NCI-H2081 treated with DMSO at 0.1 percent for 48 hours (cell line): ENCODE measurements around the gene MSANTD3.
A peak's percentile ranks its signal among the peaks of the same experiment; 100 is the strongest.
"Not testable (repeated sequence)": the region's sequence is repeated elsewhere in the genome, so short reads cannot be mapped to it uniquely, and the experiment has no call there.

ENCODE experiments used
- DNase-seq: peaks from one replicate; lab custom pipeline; 2025; lab: John Stamatoyannopoulos, UW

Gene MSANTD3, protein sequence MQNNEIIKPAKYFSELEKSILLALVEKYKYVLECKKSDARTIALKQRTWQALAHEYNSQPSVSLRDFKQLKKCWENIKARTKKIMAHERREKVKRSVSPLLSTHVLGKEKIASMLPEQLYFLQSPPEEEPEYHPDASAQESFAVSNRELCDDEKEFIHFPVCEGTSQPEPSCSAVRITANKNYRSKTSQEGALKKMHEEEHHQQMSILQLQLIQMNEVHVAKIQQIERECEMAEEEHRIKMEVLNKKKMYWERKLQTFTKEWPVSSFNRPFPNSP

DNA sequence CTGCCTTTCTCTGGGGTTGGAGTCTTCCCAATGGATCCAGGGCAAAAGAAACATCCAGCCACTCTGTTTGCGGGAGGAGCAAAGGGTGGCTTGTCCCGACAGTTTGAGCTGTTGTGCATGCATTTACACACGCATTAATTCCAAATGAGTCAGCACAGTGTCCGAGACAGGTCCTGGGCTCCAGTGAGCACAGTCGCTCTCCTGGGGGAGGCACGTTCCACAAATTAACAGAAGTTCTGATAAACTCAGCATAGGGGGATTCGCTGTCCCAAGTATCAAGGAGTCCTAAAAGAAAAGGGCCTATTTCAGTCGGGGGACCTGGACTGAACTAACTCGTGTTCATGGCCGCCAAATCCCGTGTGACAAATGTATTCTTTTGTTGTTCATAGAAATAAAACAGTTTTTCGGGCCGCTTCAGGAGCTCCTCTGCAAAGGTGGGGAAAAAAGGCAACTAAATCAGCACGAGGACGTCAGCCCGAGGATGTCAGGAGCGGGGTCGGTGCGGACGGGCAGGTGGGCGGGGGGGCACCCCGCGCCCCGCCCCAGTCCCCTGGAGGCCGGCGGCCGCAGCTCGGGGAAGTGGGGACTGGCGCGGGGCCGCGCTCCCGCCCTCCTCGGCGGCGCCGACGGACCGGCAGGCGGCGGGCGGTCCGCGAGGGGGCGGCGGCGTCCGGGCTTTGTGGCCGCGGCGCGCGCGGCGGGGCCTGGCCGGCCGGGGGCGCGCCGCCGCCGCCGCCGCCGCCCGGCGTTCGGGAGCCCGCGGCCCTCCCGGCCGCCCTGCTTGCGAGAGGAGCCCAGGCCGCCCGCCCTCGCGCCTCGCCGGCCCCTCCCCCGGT lies at the start of gene MSANTD3:
MSANTD3 (plus strand) TSS at position 614 of the 836 bp plus-strand sequence. CDS start 14,796 bp downstream, outside the sequence.
- no peak for DNase-seq

DNA sequence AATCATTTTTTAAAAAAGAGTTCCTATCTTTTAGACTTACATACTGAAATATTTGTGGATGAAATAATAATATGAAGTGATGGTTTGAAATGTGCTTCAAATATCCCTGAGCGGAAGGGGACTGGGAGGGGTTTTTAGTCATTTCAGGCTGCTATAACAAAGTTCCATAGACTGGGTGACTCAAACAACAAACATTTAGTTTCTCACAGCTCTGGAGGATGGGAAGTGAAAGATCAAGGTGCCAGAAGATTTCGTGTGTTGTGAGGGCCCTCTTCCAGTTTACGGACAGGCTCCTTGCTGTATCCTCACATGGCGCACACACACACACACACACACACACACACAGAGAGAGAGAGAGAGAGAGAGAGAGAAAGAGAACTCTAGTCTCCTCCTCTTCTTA lies 47.1 kb upstream of the MSANTD3 start:
- no peak for DNase-seq

DNA sequence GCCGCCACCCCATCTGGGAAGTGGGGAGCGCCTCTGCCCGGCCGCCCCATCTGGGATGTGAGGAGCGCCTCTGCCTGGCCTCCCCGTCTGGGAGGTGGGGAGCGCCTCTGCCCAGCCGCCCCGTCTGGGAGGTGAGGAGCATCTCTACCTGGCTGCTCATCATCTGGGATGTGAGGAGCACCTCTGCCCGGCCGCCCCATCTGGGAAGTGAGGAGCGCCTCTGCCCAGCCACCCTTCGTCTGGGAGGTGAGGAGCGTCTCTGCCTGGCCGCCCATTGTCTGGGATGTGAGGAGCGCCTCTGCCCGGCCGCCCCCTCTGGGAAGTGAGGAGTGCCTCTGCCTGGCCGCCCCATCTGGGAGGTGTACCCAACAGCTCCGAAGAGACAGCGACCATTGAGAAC lies 34.0 kb upstream of the MSANTD3 start:
- not testable (repeated sequence) for DNase-seq

DNA sequence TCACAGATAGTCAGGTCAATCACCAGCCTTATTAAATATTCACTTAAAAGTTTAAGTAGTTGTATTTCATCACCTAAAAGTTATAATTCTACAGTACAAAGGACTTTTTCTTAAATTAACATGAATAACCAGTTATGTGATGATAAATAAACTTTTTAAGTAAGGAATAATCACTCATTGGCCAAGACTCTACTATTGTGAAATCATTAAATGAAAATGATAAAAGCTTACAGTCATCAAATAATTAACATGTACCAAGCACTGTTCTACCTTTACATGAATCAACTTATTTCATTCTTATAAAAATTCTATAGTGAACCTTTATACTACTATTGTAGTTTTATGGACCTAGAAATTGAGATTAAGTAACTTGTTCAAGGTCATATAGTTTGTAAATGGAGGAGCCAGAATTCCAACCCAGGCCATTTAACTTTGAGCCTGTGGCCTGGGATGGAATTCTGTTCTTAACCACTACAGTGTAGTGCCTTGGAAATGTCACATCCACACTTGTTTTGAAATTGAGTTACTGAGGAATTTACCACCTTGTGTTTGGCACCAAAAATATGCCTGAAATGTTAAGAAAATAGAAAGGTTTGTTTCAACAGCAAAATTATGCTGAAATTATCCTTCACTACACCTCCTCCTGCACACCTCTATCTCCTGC lies 32.8 kb upstream of the MSANTD3 start:
- DNase-seq = no peak

DNA sequence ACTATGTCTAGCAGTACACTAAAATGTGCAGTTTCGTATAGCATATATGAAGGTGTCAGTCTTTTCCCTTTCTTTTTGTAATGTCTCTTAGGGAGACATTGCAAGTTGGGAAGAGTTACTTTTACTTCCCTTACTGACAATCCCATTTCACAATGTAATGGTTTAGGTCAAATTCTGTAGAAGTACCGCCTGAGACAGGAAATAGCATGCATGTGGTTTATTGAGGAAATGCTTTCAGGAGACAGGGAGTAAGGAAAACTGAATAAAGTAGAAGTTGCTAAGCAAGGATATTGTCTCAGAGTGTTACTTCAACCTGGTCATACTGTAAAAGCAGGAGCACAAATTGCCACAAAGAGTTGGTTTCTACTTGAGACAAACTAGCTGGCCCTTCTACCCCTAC lies 32.1 kb upstream of the MSANTD3 start:
- DNase-seq = no peak

DNA sequence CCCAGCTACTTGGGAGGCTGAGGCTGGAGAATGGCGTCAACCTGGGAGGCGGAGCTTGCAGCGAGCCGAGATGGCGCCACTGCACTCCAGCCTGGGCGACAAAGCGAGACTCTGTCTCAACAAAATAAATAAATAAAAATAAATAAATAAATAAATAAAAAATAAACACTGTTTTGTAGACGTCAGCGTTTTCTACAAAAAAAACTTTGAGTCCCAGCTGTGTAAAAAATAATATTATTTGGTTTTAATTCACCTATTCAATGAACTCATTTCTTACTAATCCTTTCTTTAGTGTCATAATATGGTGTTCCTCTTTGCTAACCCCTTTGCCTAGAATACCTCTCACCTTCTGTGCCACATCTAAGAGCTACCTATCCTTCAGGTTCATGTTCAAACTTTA lies 30.2 kb upstream of the MSANTD3 start:
- no peak for DNase-seq

DNA sequence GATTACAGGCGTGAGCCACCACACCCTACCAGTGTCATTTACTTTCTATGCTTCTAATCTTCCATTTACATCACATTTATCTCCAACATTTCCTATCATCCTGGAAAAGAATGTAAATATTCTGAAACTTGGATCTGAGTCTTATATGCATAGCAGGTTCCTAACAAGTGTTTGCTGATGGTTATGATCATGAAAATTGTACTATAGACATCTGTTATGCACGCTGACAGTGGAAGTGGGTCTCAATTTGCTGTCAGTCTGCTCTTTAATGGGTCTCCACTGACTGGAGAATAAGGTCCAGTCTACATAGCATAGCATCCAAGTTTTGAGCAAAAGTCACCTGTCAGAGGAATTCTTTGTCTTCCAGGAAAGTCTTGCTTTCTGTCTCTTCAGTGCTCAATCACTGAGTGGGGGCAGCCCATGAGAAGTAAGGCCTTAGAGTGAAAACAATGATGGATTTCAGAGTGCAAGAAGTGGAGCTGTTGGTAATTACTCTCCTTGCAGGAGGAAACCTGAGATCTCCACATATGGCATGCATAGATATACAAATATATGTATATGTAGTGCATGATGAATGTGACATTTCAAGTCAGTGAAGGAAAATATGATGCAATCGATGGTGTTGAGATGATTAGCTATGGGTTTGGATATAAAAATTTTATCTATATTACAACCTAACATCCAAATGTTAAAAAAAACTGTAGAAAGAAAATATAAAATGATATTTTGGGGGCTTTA lies 29.2 kb upstream of the MSANTD3 start:
- no peak for DNase-seq

DNA sequence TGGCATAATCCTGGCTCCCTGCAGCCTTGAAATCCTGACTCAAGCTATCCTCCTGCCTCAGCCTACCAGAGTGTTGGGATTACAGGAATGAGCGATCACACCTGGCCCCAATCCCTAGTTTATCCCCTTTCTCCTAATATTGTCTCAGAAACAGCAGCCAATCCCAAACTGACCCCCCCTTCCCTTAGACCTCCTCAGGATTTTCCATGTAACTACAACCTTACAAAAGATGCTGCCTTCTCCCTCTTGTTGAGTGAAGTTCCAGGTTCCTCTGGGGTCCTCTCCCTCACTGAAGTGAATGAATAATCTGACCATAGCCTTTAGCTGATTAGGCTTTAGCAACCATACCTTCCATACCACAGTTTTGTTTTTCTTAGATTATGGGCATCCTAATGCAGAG lies 25.9 kb upstream of the MSANTD3 start:
- no peak for DNase-seq

DNA sequence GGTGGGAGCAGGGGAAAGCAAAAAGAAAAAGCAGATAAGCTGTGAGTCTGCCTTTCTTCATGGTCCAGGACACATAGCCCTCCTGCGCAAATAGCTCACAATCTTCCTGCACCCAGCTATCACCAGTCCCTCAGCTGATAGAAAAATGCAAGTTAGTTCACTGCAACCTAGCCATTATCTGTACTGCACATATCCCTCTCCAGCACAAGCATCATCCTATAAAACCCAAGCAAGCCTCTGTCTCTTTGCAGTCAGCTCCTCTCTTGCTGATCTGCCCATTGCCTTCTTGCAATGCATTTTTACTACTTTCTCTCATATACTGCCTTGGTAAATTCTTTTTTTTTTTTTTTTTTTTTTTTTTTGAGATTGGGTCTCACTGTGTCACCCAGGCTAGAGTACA lies 20.0 kb upstream of the MSANTD3 start:
- no peak for DNase-seq

DNA sequence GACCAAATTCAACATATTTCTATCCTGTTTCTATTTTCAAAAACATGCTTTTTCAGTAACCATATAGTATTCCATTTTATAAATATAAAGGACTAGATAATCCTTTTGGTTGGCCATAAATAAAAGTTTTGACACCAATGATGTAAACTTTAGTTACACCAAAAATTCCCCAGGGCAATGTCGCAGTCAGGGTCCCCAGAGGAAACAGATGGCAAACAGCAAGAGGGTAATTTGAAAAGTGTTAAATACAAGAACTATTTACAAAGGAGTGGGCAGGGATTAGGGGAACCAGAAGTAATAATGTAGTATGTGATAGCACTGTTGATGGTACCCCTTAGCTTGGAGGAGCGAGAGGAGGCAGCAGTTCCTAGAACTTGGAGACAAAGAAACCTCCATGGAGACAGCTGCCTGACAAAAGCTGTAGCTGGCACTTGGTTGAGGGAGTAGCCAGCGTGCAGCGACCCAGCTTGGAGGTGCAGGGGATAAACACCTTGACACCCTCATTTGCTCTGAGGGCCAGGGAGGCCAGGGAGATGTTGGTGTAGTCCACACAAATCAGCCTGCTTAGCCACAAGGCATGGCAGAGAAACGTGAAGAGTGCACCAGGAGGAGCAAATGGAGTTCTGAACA lies 18.3 kb upstream of the MSANTD3 start:
- no peak for DNase-seq

DNA sequence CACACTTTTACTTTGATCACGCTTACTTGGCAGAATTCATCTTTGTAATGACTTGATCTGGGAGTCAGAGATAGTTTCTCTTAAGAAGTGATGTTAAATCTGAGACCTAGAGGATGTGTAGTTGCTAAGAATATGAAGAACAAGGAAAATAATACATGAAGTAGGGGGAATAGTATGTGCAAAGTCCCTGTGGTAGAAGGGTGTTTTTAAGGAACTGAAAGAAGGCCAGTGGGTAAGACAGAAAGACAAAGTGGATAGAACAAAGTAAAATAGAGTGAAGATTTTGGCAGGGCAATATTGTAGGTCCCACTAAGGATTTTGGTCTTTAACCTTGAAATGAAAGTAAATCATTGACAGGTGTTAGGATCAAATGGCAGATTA lies 17.8 kb upstream of the MSANTD3 start:
- no peak for DNase-seq

DNA sequence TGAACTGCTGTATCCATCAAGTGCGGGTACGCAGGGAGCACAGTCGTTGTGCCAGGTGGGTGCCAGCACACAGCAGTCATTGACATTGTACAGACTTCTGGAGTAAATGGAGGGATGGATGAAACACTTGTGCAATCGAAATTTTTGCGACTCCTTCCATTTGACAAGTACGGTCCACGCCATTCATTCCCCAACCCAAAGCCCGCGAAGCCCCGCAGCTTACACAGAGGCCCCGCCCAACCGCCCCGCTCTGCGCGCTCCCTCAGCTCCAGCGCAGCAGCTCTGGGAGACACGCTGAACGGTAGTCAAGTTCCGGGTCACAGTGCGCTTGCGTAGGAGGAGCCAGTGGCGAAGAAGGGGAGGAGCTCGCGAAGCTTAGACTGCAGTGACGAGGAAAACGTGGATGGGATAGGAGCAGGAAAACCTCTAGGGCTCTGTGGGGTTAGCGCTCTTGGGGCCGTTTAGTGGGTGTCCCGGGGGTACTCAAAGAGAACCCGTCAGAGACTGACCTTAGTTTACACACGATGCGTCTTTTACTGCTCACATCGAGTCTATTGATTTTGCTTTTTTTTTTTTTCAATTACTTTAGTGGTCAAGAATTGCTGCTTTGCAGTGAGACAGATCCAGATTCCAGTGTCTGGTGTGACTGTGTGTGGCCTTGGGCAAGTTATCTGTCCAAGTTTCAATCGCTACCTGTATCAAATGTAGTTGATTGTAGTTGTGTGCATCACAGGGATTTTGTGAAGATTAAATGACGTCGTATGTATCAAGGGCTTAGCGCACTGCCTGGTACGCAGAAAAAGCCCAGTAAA lies 15.3 kb upstream of the MSANTD3 start:
- peak; percentile 79 for DNase-seq

DNA sequence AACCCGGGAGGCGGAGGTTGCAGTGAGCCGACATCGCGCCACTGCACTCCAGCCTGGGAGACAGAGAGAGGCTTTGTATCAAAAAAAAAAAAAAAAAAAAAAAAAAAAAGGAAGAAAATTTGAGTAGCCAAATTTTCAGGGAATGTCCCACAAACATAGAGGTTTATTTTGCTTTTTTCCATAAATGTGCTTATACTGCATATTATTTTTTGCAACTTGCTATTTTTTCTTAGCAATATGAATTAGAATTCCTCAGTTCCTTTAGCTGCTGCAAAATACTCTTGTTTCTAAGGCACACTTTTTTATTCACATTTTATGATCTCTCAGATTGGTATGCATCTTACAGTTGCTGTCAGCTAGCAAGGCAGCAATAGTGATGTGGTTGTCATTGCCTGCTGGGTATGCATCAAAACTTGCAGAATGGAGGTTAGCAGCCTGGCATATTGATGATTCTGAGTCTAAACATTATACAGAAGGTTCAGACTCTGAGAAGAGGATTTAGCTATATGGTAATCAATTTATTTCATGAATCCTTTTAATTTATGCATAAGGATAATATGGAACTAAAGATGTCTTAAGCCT lies 13.0 kb upstream of the MSANTD3 start:
- no peak for DNase-seq

DNA sequence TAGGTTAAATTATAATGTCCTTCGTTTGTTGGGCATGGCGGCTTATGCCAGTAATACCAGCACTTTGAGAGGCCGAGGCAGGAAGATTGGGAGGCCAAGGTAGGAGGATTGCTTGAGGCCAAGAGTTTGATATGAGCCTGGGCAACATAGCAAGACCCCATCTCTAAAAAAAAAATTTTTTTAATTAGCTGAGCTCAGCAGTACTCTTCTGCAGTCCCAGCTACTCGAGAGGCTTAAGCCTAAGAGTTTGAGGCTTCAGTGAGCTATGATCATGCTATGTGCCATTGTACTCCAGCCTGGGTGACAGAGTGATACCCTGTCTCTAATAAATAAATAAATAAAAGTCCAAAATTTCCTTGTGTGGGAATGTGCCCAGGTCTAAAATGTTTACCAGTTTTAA lies 9.1 kb upstream of the MSANTD3 start:
- DNase-seq = no peak

DNA sequence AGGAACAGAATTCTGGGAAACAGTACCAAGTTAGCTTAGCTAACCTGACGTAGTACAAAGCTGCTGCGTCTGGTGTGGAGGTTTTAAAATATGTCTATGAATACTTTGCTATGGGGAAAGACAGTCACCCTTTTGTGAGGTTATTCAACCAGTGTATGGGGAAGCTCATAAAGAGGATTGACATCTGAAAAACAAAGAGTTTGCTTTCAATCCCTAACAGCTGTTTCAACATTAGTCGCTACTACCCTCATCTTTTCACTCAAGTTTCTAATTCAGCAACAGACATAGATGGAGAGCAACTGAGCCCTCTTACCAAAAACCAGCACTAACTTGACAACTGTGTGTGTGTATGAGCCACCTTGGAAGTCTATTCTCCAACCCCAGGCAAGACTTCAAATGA lies 7.8 kb upstream of the MSANTD3 start:
- DNase-seq = no peak

DNA sequence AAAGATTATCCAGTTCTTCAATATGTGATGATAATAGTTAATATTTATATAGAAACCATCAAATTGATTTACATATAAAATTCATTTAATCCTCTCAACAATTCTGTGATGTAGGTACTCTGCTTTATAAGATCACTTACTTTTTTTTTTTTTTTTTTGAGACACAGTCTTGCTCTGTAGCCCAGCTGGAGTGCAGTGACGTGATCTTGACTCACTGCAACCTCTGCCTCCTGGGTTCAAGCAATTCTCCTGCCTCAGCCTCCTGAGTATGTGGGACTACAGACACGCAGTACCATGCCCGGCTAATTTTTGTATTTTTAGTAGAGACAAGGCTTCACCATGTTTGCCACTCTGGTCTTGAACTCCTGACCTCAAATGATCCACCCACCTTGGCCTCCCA lies 5.8 kb upstream of the MSANTD3 start:
- not testable (repeated sequence) for DNase-seq

DNA sequence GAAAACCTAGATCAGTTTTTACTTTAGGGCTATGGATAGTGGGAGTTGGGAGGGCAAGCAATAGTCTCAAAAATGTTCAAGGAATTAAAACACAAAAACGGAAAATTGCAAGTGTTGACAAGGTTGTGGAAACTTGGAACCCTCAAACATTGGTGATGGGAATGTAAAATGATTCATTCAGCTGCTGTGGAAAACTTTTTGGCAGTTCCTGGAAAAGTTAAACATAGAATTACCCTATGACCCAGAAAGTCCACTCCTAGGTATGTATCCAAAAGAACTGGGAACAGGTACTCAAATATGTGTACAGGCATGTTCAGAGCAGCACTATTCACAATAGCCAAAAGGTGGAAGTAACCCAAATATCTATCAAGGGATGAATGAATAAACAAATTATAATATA lies 1.2 kb upstream of the MSANTD3 start:
- no peak for DNase-seq

DNA sequence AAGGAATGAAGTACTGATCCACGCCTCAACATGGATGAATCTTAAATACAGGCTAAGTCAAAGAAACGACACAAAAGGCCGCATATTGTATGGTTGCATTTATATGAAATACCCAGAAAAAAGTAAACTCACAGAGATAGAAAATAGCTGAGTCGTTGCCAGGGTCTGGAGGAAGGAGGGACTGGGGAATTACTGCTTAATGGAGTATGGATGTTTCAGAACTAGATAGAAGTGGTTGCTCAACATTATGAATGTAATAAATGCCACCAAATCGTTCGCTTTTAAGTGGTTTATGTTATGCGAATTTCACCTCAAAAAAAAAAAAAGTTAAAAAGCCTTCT lies 784 bp upstream of the MSANTD3 start:
- DNase-seq = no peak

DNA sequence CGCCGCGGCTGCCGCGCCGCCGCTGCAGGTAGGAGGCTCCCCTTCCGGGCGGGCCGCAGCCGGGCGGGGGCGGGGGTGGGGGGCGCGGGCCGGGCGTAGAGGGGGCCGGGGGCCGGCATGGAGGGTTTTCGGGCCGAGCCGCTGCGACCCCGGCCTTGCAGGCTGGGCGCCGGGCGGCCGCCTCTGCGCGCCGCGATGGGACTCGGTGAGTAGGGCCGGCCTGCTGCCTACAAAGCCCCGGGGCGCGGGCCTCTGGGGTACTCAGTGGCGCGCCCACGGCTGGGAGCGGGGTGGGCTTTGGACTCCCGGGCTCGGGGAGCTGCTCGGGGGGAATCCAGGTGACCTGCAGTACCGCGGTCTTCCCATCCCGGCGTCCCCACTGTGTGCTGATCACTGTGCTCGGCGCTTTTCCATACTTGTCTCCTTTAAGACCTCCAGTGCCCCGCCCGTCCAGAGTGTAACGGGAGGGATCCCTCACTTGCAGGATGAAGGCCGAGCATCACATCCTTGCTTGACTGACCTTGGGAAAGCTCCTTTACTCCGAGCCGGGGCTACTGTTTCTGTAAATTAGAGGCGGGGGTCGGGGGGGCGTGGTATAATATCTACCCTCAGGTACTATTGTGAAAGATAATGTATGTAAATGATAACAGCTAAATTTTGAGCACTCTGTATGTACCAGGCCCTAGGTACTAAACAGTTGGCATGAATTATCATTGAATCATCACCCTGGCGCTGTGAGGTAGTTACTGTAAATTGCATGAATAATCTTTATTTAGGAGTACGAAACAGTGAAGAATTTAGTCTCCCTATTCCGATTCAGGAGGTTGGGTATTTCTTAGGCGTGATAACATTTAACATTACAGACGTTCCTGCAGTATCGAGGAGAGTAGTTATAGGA lies 672 bp downstream of the MSANTD3 start:
- no peak for DNase-seq
